GM19328 (cell line): ENCODE results near the gene PTPRH.
"Not testable (repeated sequence)": the region's sequence is repeated elsewhere in the genome, so short reads cannot be mapped to it uniquely, and the experiment has no call there.

ENCODE experiments used
- ATAC-seq: cut with Tn5 transposase; IDR thresholded peaks from one replicate; pipeline ENCODE4 v1.9.1; 2021; ENCODE audit warnings: mild to moderate bottlenecking, moderate library complexity; ENCODE audit not compliant: unreplicated experiment

PTPRH gene

GRCh38 chr19:55193481-55193880 lies 15.8 kb downstream of the PTPRH start:
- no peak for ATAC-seq

GRCh38 chr19:55189403-55189835 lies 19.9 kb downstream of the PTPRH start:
- ATAC-seq: no peak

GRCh38 chr19:55188625-55189024 lies 20.7 kb downstream of the PTPRH start:
- no peak for ATAC-seq

- no peak for ATAC-seq
Observed at GRCh38 chr19:55186080-55186479, 23.2 kb downstream of the PTPRH start.

GRCh38 chr19:55181740-55182139 lies 27.6 kb downstream of the PTPRH start:
- no peak for ATAC-seq

- ATAC-seq: no peak
Observed at GRCh38 chr19:55179606-55180484, 29.5 kb downstream of the PTPRH start, which contains the start of gene SYT5. Gene SYT5, minus strand, starts transcription at chr19:55180289. Its CDS starts 1,248 bp downstream, at chr19:55179041.

GRCh38 chr19:55178781-55179599 lies 30.3 kb downstream of the PTPRH start:
- peak; percentile 83 for ATAC-seq

GRCh38 chr19:55176076-55176475 lies 33.2 kb downstream of the PTPRH start:
- ATAC-seq: no peak

GRCh38 chr19:55175117-55175867 lies 34.0 kb downstream of the PTPRH start:
- no peak for ATAC-seq

- ATAC-seq: no peak
Observed at GRCh38 chr19:55174425-55175116, 34.7 kb downstream of the PTPRH start.

GRCh38 chr19:55173714-55174409 lies 35.4 kb downstream of the PTPRH start:
- no peak for ATAC-seq

- no peak for ATAC-seq
Observed at GRCh38 chr19:55173186-55173713, 36.1 kb downstream of the PTPRH start.

GRCh38 chr19:55172741-55173140 lies 36.6 kb downstream of the PTPRH start:
- ATAC-seq: no peak

- not testable (repeated sequence) for ATAC-seq
Observed at GRCh38 chr19:55172318-55172717, 37.0 kb downstream of the PTPRH start.

GRCh38 chr19:55171440-55171839 lies 37.9 kb downstream of the PTPRH start:
- ATAC-seq: no peak

GRCh38 chr19:55169136-55169535 lies 40.2 kb downstream of the PTPRH start:
- no peak for ATAC-seq

GRCh38 chr19:55166530-55167268 lies 42.6 kb downstream of the PTPRH start, which contains the start of gene DNAAF3:
Gene DNAAF3, minus strand, starts transcription at chr19:55166613. Its CDS starts 200 bp downstream, at chr19:55166413.
- ATAC-seq: peak; percentile 64

- ATAC-seq: peak; percentile 17
Observed at GRCh38 chr19:55165952-55166529, 43.3 kb downstream of the PTPRH start.
